H9 (cell line): ENCODE results near the gene DDX1. TPM values are rescaled to one million over a fixed set of nuclear protein-coding genes. Genes with fewer than 3 reads are reported as not detected.

ENCODE experiments used
- DNase-seq: peaks from one replicate; pipeline ENCODE4 v3.0.0-alpha.2; 2017
- H2AFZ ChIP-seq: one replicate; pipeline ENCODE4 v1.6.1; 2013; ENCODE audit warnings: mild to moderate bottlenecking, low read length, control low read depth, moderate library complexity
- H2AK5ac ChIP-seq: 2 replicates; pipeline ENCODE4 v1.6.1; 2013; ENCODE audit warnings: low read length, control low read depth, mixed read lengths; ENCODE audit not compliant: insufficient read length
- H2BK120ac ChIP-seq: one replicate; pipeline ENCODE4 v1.6.1; 2013; ENCODE audit warnings: low read depth, mild to moderate bottlenecking, low read length, control low read depth, inconsistent platforms; ENCODE audit not compliant: poor library complexity, severe bottlenecking
- H2BK12ac ChIP-seq: 2 replicates; pipeline ENCODE4 v1.6.1; 2013; ENCODE audit warnings: low read length, control low read depth, mixed read lengths, low read depth; ENCODE audit not compliant: insufficient read length
- H2BK15ac ChIP-seq: 2 replicates; pipeline ENCODE4 v1.6.1; 2013; ENCODE audit warnings: low read depth, low read length, control low read depth
- H2BK20ac ChIP-seq: one replicate; pipeline ENCODE4 v1.6.1; 2013; ENCODE audit warnings: low read depth, mild to moderate bottlenecking, low read length, control low read depth, inconsistent platforms; ENCODE audit not compliant: poor library complexity, severe bottlenecking
- H2BK5ac ChIP-seq: 2 replicates; pipeline ENCODE4 v1.6.1; 2013; ENCODE audit warnings: low read length, control low read depth, mixed read lengths; ENCODE audit not compliant: insufficient read length
- H3K14ac ChIP-seq: 2 replicates; pipeline ENCODE4 v1.6.1; 2013; ENCODE audit warnings: low read length, control low read depth; ENCODE audit not compliant: insufficient read depth
- H3K18ac ChIP-seq: 2 replicates; pipeline ENCODE4 v1.6.1; 2013; ENCODE audit warnings: low read depth, mild to moderate bottlenecking, mixed read lengths, low read length, control low read depth; ENCODE audit not compliant: insufficient read length
- H3K23ac ChIP-seq: 2 replicates; pipeline ENCODE4 v1.6.1; 2013; ENCODE audit warnings: low read length, control low read depth, mixed read lengths, low read depth; ENCODE audit not compliant: insufficient read length
- H3K23me2 ChIP-seq: 2 replicates; pipeline ENCODE4 v1.6.1; 2013; ENCODE audit warnings: low read depth, mild to moderate bottlenecking, mixed read lengths, low read length, control low read depth; ENCODE audit not compliant: insufficient read length, poor library complexity, severe bottlenecking
- H3K27ac ChIP-seq: 2 replicates; pipeline ENCODE4 v1.5.1; 2013; ENCODE audit warnings: low read length, control low read depth, mixed read lengths, low read depth; ENCODE audit not compliant: insufficient read length
- H3K27me3 ChIP-seq: 2 replicates; pipeline ENCODE4 v1.6.1; 2013; ENCODE audit warnings: low read length, control low read depth, inconsistent platforms; ENCODE audit not compliant: insufficient read depth
- H3K4ac ChIP-seq: 2 replicates; pipeline ENCODE4 v1.6.1; 2013; ENCODE audit warnings: low read depth, mild to moderate bottlenecking, control low read depth, inconsistent platforms, low read length, moderate library complexity
- H3K4me1 ChIP-seq: 2 replicates; pipeline ENCODE4 v1.6.1; 2013; ENCODE audit warnings: low read length, control low read depth, inconsistent platforms; ENCODE audit not compliant: insufficient read depth
- H3K4me2 ChIP-seq: 2 replicates; pipeline ENCODE4 v1.6.1; 2013; ENCODE audit warnings: low read length, control low read depth, mixed read lengths; ENCODE audit not compliant: insufficient read length, insufficient read depth
- H3K56ac ChIP-seq: 2 replicates; pipeline ENCODE4 v1.6.1; 2013; ENCODE audit warnings: low read depth, mild to moderate bottlenecking, mixed read lengths, low read length, control low read depth; ENCODE audit not compliant: insufficient read length
- H3K79me1 ChIP-seq: 2 replicates; pipeline ENCODE4 v1.6.1; 2013; ENCODE audit warnings: low read depth, mild to moderate bottlenecking, moderate library complexity, low read length, control low read depth, inconsistent platforms; ENCODE audit not compliant: insufficient read depth, poor library complexity, severe bottlenecking
- H3K79me2 ChIP-seq: 2 replicates; pipeline ENCODE4 v1.6.1; 2013; ENCODE audit warnings: low read length, control low read depth, inconsistent platforms; ENCODE audit not compliant: insufficient read depth
- H3K9ac ChIP-seq: 2 replicates; pipeline ENCODE4 v1.6.1; 2013; ENCODE audit warnings: low read length, control low read depth, mixed read lengths; ENCODE audit not compliant: insufficient read length; ENCODE audit errors: extremely low read depth
- H3K9me3 ChIP-seq: one replicate; pipeline ENCODE4 v1.6.1; 2013; ENCODE audit warnings: low read depth, low read length, inconsistent platforms; ENCODE audit not compliant: control insufficient read depth
- H3T11ph ChIP-seq: one replicate; pipeline ENCODE4 v1.6.1; 2013; ENCODE audit warnings: mild to moderate bottlenecking, low read length, control low read depth, inconsistent platforms
- H4K20me1 ChIP-seq: one replicate; pipeline ENCODE4 v1.6.1; 2013; ENCODE audit not compliant: control insufficient read depth, insufficient read length, insufficient read depth
- H4K5ac ChIP-seq: 2 replicates; pipeline ENCODE4 v1.6.1; 2013; ENCODE audit warnings: low read depth, mild to moderate bottlenecking, mixed read lengths, low read length, control low read depth; ENCODE audit not compliant: insufficient read length
- H4K8ac ChIP-seq: replicated peaks from 2 replicates; pipeline ENCODE4 v1.6.1; 2013; ENCODE audit warnings: low read length, control low read depth, mixed read lengths, low read depth; ENCODE audit not compliant: insufficient read length
- H4K91ac ChIP-seq: 2 replicates; pipeline ENCODE4 v1.6.1; 2013; ENCODE audit warnings: low read depth, mild to moderate bottlenecking, moderate library complexity, mixed read lengths, low read length, control low read depth; ENCODE audit not compliant: insufficient read length
- H3K27ac Mint-ChIP-seq, 3 experiments: 2 replicates in 2 of 3; 3 replicates in 1 of 3; pipeline ENCODE4 v1.8.0; 2020 to 2021; ENCODE audit warnings: mixed read lengths in 3 of 3, mild to moderate bottlenecking in 1 of 3, moderate library complexity in 1 of 3
- H3K27me3 Mint-ChIP-seq: 2 replicates; pipeline ENCODE4 v1.8.0; 2021; ENCODE audit warnings: low read depth, mild to moderate bottlenecking, moderate library complexity, mixed read lengths
- H3K36me3 Mint-ChIP-seq, 3 experiments: 2 replicates in 2 of 3; 3 replicates in 1 of 3; pipeline ENCODE4 v1.8.0; 2020 to 2021; ENCODE audit warnings: low read depth in 3 of 3, mixed read lengths in 3 of 3; ENCODE audit not compliant: insufficient read depth in 1 of 3
- H3K4me1 Mint-ChIP-seq, 2 experiments: 2 replicates each; pipeline ENCODE4 v1.8.0; 2020; ENCODE audit warnings: mixed read lengths in 2 of 2
- H3K4me3 Mint-ChIP-seq, 2 experiments: 2 replicates in 1 of 2; 3 replicates in 1 of 2; pipeline ENCODE4 v1.8.0; 2020 to 2021; ENCODE audit warnings: mild to moderate bottlenecking in 2 of 2, mixed read lengths in 2 of 2, moderate library complexity in 1 of 2
- H3K9me3 Mint-ChIP-seq, 2 experiments: 2 replicates in 1 of 2; 3 replicates in 1 of 2; pipeline ENCODE4 v1.8.0; 2020; ENCODE audit warnings: mild to moderate bottlenecking in 2 of 2, mixed read lengths in 2 of 2, moderate library complexity in 1 of 2
- WGBS: extraction: QIAGEN DNeasy Blood & Tissue Kit; methylation state at CpG from one replicate; pipeline ENCODE4 v1.1.7; 2013; ENCODE audit warnings: missing lambda C conversion rate, low lambda C conversion rate, mixed read lengths; ENCODE audit not compliant: insufficient read length; ENCODE audit errors: extremely low coverage; 5-methylcytosine and 5-hydroxymethylcytosine counted together
- total RNA-seq: library from RNA; stranded (reverse); gene quantifications from 2 replicates; pipeline ENCODE4 v1.2.1, GENCODE V29; 2021
- TF ChIP-seq, protein P1 (sequence below): fragments of 200-600 bp; sonication (generic); conservative IDR thresholded peaks from 3 replicates; pipeline ENCODE4 v1.8.0; 2021; ENCODE audit warnings: antibody characterized with exemption, mild to moderate bottlenecking

DDX1 gene
- total RNA-seq, 1 experiment from 2014 or later: 120 TPM

GRCh38 chr2:15580451-15580850 is 11.2 kb upstream of the DDX1 start:
- Histone ChIP-seq H2BK5ac (no peak overlapping the region), H3K4ac (no peak overlapping the region), H3K18ac (no peak overlapping the region), H3K23ac (no peak overlapping the region), H3K27me3 (no peaks in the 10 kb centered on the region), H3T11ph (no peak overlapping the region), H2BK12ac (no peak overlapping the region), H3K4me1 (no peaks in the 10 kb centered on the region), H4K91ac (no peak overlapping the region), H4K8ac (no peak overlapping the region), H2BK20ac (no peak overlapping the region), H4K20me1 (no peaks in the 10 kb centered on the region), H3K9me3 (no peaks in the 10 kb centered on the region), H3K4me2 (no peak overlapping the region), H2BK120ac (no peak overlapping the region), H3K9ac (no peak overlapping the region), H2BK15ac (no peak overlapping the region), H3K79me2 (no peaks in the 10 kb centered on the region), H3K14ac (no peak overlapping the region), H3K23me2 (no peaks in the 10 kb centered on the region), H2AK5ac (no peak overlapping the region), H3K56ac (no peak overlapping the region), H2AFZ (no peak overlapping the region), H3K27ac (no peak overlapping the region), H3K79me1 (no peaks in the 10 kb centered on the region), H4K5ac (no peak overlapping the region)
- no peak overlapping the region for H3K27ac Mint-ChIP-seq
- H3K4me3 Mint-ChIP-seq: no peak overlapping the region
- no CpG with 5 or more reads among the region's 2 CpGs for WGBS
- TF ChIP-seq, protein P1, sequence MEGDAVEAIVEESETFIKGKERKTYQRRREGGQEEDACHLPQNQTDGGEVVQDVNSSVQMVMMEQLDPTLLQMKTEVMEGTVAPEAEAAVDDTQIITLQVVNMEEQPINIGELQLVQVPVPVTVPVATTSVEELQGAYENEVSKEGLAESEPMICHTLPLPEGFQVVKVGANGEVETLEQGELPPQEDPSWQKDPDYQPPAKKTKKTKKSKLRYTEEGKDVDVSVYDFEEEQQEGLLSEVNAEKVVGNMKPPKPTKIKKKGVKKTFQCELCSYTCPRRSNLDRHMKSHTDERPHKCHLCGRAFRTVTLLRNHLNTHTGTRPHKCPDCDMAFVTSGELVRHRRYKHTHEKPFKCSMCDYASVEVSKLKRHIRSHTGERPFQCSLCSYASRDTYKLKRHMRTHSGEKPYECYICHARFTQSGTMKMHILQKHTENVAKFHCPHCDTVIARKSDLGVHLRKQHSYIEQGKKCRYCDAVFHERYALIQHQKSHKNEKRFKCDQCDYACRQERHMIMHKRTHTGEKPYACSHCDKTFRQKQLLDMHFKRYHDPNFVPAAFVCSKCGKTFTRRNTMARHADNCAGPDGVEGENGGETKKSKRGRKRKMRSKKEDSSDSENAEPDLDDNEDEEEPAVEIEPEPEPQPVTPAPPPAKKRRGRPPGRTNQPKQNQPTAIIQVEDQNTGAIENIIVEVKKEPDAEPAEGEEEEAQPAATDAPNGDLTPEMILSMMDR: no peak
- H3K27me3 Mint-ChIP-seq: no peaks in the 10 kb centered on the region
- DNase-seq: no peak
- H3K9me3 Mint-ChIP-seq: no peaks in the 10 kb centered on the region
- no peaks in the 10 kb centered on the region for H3K36me3 Mint-ChIP-seq
- peaks cover 3% of the 10 kb centered on the region in 2 experiments; a peak in 2 of 4 replicates for H3K4me1 Mint-ChIP-seq
